GF-D8 (cell line): ENCODE data around the gene ZNF628.

ENCODE experiments used
- DNase-seq: peaks from one replicate; lab custom pipeline; 2025; lab: John Stamatoyannopoulos, UW

ZNF628 gene

DNA sequence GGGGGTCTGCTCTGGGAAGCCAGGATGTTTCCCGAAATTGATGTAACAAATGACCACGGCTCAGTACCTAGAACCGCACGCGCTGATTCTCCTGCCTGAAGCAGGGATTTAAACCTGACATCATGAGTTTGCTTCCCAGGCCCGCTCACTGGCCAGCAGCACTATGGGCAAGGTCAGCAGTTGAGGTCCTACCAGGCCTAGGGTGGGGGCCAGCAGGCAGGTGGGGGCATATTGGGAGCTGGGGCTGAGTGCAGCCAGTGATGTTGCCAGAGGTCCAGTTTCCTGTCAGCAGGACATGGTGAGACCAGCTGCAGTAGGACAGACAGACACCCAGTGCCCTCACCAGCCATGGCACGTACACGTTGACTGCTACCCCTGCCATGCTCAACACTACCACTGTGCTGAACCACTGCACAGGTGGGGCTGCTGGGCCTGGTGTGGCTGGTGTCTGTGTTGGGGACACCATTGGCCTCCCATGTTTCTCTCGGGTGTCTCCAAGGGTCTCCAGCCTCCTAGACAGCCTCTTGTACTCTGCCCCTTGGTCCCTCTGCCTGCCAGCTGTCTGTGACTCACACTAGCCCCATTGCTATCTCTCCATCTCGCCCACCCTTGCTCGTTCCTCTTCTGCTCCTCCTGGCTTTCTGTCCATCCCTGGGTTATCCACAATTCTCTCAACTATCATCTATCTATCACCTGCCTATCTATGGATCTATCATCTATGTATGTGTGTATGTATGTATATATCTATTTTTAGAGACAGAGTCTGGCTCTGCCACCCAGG, 10.8 kb upstream of the ZNF628 start:
- no peak for DNase-seq

DNA sequence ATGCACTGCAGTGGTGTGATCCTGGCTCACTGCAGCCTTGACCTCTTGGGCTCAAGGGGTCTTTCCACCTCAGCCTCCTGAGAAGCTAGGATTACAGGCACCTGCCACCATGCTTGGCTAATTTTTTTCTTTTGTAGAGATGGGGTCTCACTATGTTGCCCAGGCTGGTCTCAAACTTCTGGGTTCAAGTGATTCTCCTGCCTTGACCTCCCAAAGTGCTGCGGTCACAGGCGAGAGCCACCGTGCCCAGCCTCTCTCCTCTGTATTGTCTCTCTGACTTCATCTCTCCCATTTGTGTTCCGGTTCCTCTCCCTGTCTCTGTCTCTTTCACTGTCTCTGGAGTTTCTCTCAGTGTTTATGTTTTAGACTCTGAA, 10.2 kb upstream of the ZNF628 start:
- DNase-seq, result no peak

GRCh38 chr19:55467236-55468053, 9.0 kb upstream of the ZNF628 start:
- peak; percentile 51 for DNase-seq

GRCh38 chr19:55468054-55468393, 8.4 kb upstream of the ZNF628 start:
- no peak for DNase-seq

GRCh38 chr19:55471266-55471665, 5.2 kb upstream of the ZNF628 start:
- DNase-seq, result no peak

DNA sequence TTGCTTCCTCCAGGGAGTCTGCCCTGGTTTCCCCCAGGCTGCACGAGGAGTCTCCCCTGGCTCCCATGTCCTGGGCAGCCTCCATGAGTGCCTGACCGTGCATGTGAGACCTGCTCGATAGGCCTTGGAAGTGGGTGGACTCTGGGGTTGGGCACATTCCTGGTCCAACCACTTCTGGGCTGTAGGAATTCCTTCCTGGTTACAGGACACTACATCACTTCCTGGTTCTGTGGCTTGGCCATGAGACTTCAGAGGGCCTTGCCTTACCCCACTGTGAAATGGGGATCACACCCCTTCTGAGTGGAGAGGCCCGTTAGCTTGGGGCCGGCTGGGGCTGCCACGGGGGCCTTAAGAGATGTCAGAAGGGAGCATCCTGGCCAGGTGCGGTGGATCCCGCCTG, 4.0 kb upstream of the ZNF628 start:
- no peak for DNase-seq

GRCh38 chr19:55473225-55474012, 3.0 kb upstream of the ZNF628 start:
- DNase-seq, result no peak

DNA sequence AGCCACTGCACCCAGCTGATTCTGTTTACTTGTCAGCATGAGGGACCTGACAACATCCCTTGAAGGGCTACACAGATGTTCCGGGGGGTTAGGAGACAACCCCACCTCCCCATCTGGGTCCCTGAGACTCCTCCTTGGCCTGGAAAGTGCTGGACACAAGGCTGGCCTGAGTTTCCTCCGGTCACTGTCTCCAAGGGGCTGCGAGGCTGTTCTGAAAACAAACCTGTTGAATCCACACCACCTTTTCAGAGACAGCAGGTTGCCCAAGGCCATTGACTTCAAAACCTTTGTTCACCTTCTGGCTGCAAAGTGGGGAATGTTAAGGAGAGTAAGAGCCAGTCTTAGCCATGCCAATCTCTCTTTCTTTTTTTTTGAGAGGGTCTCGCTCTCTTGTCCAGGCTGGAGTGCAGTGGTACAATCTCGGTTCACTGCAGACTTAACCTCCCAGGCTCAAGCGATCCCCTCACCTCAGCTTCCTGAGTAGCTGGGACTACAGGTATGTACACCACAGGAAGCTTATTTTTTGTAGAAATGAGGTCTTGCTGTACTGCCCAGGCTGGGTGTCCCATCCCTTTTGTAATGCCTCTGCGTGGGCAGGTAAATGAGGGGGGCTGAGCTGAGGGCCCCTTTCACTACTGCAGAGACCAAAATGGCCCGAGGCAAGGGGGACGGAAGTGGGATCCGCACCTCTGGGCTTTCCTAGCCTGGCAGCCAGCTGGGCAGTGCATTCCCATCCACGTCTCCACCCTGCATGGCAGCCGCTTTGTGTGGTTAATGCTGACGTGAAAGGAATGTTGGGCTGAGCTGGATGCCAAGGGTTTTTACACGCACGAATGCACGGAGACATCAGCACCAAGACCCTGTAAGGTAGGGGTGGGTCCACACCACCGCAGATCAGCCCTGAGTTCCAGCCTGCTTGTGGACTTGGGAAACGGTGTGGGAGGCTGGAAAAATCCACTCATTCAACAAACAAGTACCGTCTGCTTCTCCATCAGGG, 1.9 kb upstream of the ZNF628 start:
- DNase-seq, result no peak

GRCh38 chr19:55477905-55478304, 1.5 kb downstream of the ZNF628 start:
- no peak for DNase-seq

DNA sequence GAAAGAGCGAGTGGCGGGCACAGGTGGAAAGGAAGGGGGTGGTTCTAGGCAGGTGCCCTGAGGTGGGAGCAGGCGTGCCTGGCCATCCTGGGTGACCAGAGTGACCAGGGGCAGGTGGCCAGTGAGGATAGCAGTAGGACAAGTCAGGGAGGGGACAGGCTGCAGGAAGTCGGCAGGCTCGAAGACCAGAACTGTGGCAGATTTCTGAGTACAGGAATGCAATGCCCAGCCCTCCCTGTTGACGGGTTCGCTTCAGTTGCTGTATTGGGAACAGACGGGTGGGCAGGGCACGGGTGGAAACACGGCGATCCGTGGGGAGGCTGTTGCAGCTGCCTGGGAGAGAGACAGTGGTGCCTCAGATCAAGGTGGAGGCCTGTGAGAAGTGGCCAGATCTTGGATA, 1.9 kb downstream of the ZNF628 start:
- no peak for DNase-seq

GRCh38 chr19:55479045-55479444, 2.6 kb downstream of the ZNF628 start:
- no peak for DNase-seq

DNA sequence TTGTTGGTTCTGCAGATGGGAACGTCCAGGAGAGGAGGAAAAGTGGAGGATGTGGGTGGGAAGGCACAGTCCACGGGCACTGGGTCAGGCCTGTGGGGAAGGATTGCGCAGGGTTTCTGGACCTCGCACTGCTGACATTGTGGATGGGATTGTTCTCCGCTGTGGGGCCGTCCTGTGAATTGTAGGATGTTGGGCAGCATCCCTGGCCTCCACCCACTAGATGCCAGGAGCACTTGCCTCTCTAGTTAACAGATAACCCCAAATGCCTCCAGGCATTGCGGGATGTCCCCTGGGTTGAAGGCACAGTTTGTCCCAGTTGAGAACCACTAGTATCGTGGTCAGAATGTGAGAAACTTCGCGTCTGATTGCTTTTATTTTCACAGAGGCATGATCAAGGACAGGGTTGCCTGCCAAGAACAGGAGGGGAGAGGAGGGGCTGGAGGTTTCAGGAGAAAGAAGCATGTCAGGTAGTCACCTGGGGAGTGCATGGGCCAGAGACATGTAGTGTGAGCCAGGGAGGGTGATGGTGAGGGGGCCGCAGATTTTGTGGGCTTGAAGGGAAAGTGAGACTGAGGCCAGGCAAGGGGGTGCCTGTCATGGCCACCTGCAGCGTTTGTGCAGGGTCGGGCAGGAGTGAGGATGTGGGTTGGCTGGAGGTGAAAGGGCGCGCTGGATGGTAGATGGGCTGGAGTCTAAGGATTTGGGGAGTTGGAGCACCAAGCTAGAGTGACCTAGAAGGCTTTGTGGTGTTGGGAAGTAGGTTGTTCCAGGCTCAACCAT, 3.2 kb downstream of the ZNF628 start:
- DNase-seq, result no peak

- no peak for DNase-seq
Observed at GRCh38 chr19:55481148-55481793, 4.9 kb downstream of the ZNF628 start.

DNA sequence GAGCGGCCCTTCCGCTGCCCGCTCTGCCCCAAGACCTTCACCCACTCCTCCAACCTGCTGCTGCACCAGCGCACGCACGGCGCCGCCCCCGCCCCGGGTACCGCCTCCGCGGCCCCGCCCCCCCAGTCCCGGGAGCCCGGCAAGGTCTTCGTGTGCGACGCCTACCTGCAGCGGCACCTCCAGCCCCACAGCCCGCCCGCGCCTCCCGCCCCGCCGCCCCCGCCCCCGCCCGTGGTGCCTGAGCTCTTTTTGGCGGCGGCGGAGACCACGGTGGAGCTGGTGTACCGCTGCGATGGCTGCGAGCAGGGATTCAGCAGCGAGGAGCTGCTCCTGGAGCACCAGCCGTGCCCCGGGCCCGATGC, 5.4 kb downstream of the ZNF628 start:
- DNase-seq, result no peak

DNA sequence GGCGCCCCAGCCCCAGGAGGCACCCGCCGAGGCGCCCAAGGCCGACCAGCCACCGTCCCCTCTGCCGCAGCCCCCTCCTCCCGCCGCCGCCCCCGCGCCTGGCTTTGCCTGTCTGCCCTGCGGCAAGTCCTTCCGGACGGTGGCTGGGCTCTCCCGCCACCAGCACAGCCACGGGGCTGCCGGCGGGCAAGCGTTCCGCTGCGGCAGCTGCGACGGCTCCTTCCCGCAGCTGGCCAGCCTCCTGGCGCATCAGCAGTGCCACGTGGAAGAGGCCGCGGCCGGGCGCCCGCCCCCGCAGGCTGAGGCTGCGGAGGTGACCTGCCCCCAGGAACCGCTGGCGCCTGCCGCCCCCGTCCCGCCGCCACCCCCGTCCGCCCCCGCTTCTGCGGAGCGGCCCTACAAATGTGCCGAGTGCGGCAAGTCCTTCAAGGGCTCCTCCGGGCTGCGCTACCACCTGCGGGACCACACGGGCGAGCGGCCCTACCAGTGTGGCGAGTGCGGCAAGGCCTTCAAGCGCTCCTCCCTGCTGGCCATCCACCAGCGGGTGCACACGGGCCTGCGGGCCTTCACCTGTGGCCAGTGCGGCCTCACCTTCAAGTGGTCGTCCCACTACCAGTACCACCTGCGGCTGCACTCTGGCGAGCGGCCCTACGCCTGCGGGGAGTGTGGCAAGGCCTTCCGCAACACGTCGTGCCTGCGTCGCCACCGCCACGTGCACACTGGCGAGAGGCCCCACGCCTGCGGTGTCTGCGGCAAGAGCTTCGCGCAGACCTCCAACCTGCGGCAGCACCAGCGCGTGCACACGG, 5.9 kb downstream of the ZNF628 start:
- DNase-seq, result no peak

GRCh38 chr19:55482967-55483705, 6.7 kb downstream of the ZNF628 start:
- no peak for DNase-seq

DNA sequence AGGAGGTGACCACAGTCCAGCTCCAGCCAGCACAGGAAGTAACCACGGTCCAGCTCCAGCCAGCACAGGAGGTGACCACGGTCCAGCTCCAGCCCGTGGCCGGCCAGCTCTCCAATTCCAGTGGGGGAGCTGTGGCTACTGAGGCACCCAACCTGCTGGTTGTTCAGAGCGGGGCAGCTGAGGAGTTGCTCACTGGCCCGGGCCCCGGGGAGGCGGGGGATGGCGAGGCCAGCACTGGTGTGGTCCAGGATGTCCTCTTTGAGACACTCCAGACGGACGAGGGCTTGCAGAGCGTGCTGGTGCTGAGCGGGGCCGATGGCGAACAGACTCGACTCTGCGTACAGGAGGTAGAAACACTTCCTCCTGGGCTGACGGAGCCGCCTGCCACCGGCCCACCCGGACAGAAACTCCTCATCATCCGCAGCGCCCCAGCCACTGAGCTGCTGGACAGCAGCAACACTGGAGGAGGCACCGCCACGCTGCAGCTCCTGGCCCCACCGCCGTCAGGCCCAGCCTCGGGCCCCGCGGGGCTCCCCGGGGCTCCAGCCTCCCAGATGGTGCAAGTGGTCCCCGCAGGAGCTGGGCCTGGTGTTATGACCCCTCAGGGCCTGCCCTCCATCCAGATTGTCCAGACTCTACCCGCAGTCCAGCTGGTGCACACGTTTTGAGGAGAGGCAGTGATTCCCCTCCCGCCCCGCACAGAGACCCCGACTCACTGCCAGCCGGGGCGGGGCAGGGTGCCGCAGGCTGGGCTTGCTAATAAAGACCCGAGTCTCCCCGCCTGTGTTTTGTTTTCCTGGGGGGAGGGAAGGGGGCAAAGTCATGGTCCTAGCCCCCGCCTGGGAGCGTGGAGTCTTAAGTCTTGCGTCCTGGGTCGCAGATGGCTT, 7.5 kb downstream of the ZNF628 start:
- DNase-seq, result no peak
